HepG2 (cell line): Measurements from ENCODE around the gene ROBO3. TPM values are rescaled to one million over a fixed set of nuclear protein-coding genes. Genes with fewer than 3 reads are reported as not detected.

Experiments
- AGO2 ChIP-seq: fragments of 200-400 bp; formaldehyde crosslinking; optimal IDR thresholded peaks from 2 replicates; pipeline ENCODE3; 2017; ENCODE audit warnings: mild to moderate bottlenecking, low read depth, low read length, moderate library complexity
- BCL6 ChIP-seq: IDR thresholded peaks from 2 replicates; pipeline ENCODE4 v1.6.1; 2016; ENCODE audit warnings: missing genetic modification reagents, missing compliant biosample characterization
- ETV5 ChIP-seq: IDR thresholded peaks from 2 replicates; pipeline ENCODE4 v1.6.1; 2018; ENCODE audit warnings: missing biosample characterization, missing genetic modification reagents, inconsistent platforms, borderline replicate concordance
- MXD3 ChIP-seq: IDR thresholded peaks from 2 replicates; pipeline ENCODE4 v1.6.1; 2016; ENCODE audit warnings: mild to moderate bottlenecking, missing biosample characterization, missing genetic modification reagents
- NFATC3 ChIP-seq: sonication (generic); formaldehyde crosslinking; IDR thresholded peaks from 2 replicates; pipeline ENCODE4 v1.5.1; 2020; ENCODE audit warnings: mild to moderate bottlenecking, missing genetic modification reagents
- PRDM4 ChIP-seq: sonication (generic); formaldehyde crosslinking; IDR thresholded peaks from 2 replicates; pipeline ENCODE4 v1.9.0; 2021; ENCODE audit warnings: missing genetic modification reagents, borderline replicate concordance
- RERE ChIP-seq: IDR thresholded peaks from 2 replicates; pipeline ENCODE4 v1.6.1; 2016; ENCODE audit warnings: low read depth, missing genetic modification reagents, missing compliant biosample characterization
- SP1 ChIP-seq, 2 experiments: fragments of 450-650 bp in 1 of 2; sonication (generic) in 1 of 2; formaldehyde crosslinking in 1 of 2; IDR thresholded peaks; 2 replicates each; pipeline versions ENCODE4 v1.4.0 to v1.6.1; 2016 to 2020; ENCODE audit warnings: missing genetic modification reagents in 1 of 2
- YEATS4 ChIP-seq: sonication (generic); formaldehyde crosslinking; IDR thresholded peaks from 2 replicates; pipeline ENCODE4 v1.4.0; 2020; ENCODE audit warnings: missing genetic modification reagents, borderline replicate concordance
- ZNF30 ChIP-seq: sonication (generic); formaldehyde crosslinking; IDR thresholded peaks from 2 replicates; pipeline ENCODE4 v1.5.0; 2020; ENCODE audit warnings: mild to moderate bottlenecking, missing genetic modification reagents
- ZNF670 ChIP-seq: sonication (generic); formaldehyde crosslinking; IDR thresholded peaks from 2 replicates; pipeline ENCODE4 v1.8.0; 2022; ENCODE audit warnings: mild to moderate bottlenecking, missing genetic modification reagents, borderline replicate concordance
- ZNF772 ChIP-seq: sonication (generic); formaldehyde crosslinking; IDR thresholded peaks from 2 replicates; pipeline ENCODE4 v1.5.0; 2020; ENCODE audit warnings: mild to moderate bottlenecking, missing genetic modification reagents
- ZNF891 ChIP-seq: sonication (generic); formaldehyde crosslinking; IDR thresholded peaks from 2 replicates; pipeline ENCODE4 v1.5.0; 2020; ENCODE audit warnings: mild to moderate bottlenecking, missing genetic modification reagents
- polyA plus RNA-seq, 8 experiments: library from polyadenylated mRNA; depleted of rRNA in 3 of 8; stranded (reverse) in 7 of 8; unstranded in 1 of 8; fragments of >200 nt; fragmentation: Illumina TruSeq in 4 of 8; extraction: Trizol in 4 of 8; gene quantifications; 2 replicates each; pipeline versions ENCODE4 v1.2.1 to v1.2.3, GENCODE V29; 2011 to 2016; ENCODE audit warnings: low read depth in 4 of 8, missing spikeins in 1 of 8, mixed read lengths in 1 of 8; ENCODE audit not compliant: insufficient read depth in 1 of 8
- total RNA-seq, 5 experiments: library from RNA; depleted of rRNA; stranded (reverse); fragments of >200 nt; fragmentation: Illumina TruSeq; extraction: Trizol; gene quantifications; 2 replicates each; pipeline ENCODE4 v1.2.3, GENCODE V29; 2016; ENCODE audit warnings: low read depth in 1 of 5
- TF ChIP-seq, protein P1 (sequence below): sonication (generic); formaldehyde crosslinking; IDR thresholded peaks from 2 replicates; pipeline ENCODE4 v1.5.1; 2020; ENCODE audit warnings: mild to moderate bottlenecking, missing genetic modification reagents, borderline replicate concordance

Gene ROBO3
- total and polyA plus RNA-seq, 2 of the 13 experiments (the other 11 are each of a cell fraction or from before 2014, with no cell fraction given), result 0.07 to 2.4 TPM

GRCh38 chr11:124882339-124883071 is 17.3 kb downstream of the ROBO3 start (continued):
- TF ChIP-seq, protein P1, sequence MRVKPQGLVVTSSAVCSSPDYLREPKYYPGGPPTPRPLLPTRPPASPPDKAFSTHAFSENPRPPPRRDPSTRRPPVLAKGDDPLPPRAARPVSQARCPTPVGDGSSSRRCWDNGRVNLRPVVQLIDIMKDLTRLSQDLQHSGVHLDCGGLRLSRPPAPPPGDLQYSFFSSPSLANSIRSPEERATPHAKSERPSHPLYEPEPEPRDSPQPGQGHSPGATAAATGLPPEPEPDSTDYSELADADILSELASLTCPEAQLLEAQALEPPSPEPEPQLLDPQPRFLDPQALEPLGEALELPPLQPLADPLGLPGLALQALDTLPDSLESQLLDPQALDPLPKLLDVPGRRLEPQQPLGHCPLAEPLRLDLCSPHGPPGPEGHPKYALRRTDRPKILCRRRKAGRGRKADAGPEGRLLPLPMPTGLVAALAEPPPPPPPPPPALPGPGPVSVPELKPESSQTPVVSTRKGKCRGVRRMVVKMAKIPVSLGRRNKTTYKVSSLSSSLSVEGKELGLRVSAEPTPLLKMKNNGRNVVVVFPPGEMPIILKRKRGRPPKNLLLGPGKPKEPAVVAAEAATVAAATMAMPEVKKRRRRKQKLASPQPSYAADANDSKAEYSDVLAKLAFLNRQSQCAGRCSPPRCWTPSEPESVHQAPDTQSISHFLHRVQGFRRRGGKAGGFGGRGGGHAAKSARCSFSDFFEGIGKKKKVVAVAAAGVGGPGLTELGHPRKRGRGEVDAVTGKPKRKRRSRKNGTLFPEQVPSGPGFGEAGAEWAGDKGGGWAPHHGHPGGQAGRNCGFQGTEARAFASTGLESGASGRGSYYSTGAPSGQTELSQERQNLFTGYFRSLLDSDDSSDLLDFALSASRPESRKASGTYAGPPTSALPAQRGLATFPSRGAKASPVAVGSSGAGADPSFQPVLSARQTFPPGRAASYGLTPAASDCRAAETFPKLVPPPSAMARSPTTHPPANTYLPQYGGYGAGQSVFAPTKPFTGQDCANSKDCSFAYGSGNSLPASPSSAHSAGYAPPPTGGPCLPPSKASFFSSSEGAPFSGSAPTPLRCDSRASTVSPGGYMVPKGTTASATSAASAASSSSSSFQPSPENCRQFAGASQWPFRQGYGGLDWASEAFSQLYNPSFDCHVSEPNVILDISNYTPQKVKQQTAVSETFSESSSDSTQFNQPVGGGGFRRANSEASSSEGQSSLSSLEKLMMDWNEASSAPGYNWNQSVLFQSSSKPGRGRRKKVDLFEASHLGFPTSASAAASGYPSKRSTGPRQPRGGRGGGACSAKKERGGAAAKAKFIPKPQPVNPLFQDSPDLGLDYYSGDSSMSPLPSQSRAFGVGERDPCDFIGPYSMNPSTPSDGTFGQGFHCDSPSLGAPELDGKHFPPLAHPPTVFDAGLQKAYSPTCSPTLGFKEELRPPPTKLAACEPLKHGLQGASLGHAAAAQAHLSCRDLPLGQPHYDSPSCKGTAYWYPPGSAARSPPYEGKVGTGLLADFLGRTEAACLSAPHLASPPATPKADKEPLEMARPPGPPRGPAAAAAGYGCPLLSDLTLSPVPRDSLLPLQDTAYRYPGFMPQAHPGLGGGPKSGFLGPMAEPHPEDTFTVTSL, result peak; percentile 65; the same call in 1 of the 2 replicates
- TF ChIP-seq SP1 (IDR thresholded peaks at IDR 0.05) (no peak), SP1 (CRISPR knock-in tag; IDR thresholded peaks at IDR 0.05) (no peak), AGO2 (no peak), ZNF772 (CRISPR knock-in tag) (0 out of 2 replicates have a peak, but pooled peaks have one; percentile 37), ETV5 (CRISPR knock-in tag) (peak; percentile 35; the same call in 1 of the 2 replicates), BCL6 (CRISPR knock-in tag) (peak; percentile 81), MXD3 (CRISPR knock-in tag) (no peak), YEATS4 (no peak), PRDM4 (no peak), ZNF670 (CRISPR knock-in tag) (no peak), RERE (no peak), ZNF891 (CRISPR knock-in tag) (no peak), ZNF30 (CRISPR knock-in tag) (no peak), NFATC3 (no peak)
